Suprapubic skin (tissue), 4 donors: ENCODE data around the gene DEPDC1B. TPM values are rescaled to one million over a fixed set of nuclear protein-coding genes. Genes with fewer than 3 reads are reported as not detected.
"Not testable (repeated sequence)": the region's sequence is repeated elsewhere in the genome, so short reads cannot be mapped to it uniquely, and the experiment has no call there.

Source experiments
- DNase-seq, 2 donors: peaks; one replicate each; pipeline ENCODE4 v3.0.0-alpha.2; 2019; ENCODE audit warnings: low spot score in 2 of 2
- H3K27ac ChIP-seq: fragments of 200-600 bp; sonication (generic); one replicate; pipeline ENCODE4 v1.5.1; 2019
- H3K27me3 ChIP-seq: fragments of 200-600 bp; sonication (generic); one replicate; pipeline ENCODE4 v1.5.1; 2019
- H3K36me3 ChIP-seq: fragments of 200-600 bp; sonication (generic); one replicate; pipeline ENCODE4 v1.5.1; 2019
- H3K4me1 ChIP-seq: fragments of 200-600 bp; sonication (generic); one replicate; pipeline ENCODE4 v1.5.1; 2019
- H3K4me3 ChIP-seq: fragments of 200-600 bp; sonication (generic); one replicate; pipeline ENCODE4 v1.5.1; 2019; ENCODE audit warnings: mild to moderate bottlenecking
- H3K9me3 ChIP-seq: fragments of 200-600 bp; sonication (generic); one replicate; pipeline ENCODE4 v1.5.1; 2019
- CTCF ChIP-seq, 2 donors: fragments of 200-600 bp in 1 of 2; fragments of 450-650 bp in 1 of 2; sonication (generic) in 1 of 2; IDR thresholded peaks; one replicate each; pipeline ENCODE4 v1.5.1; 2016 to 2019; ENCODE audit warnings: antibody characterized with exemption in 2 of 2, mild to moderate bottlenecking in 1 of 2, moderate library complexity in 1 of 2
- EP300 ChIP-seq: sonication (generic); formaldehyde crosslinking; IDR thresholded peaks from one replicate; pipeline ENCODE4 v1.6.1; 2017; ENCODE audit warnings: antibody characterized with exemption
- POLR2A ChIP-seq, 2 donors: fragments of 450-650 bp; IDR thresholded peaks; one replicate each; pipeline ENCODE4 v1.6.1; 2017; ENCODE audit warnings: antibody characterized with exemption in 2 of 2, mild to moderate bottlenecking in 2 of 2, moderate library complexity in 2 of 2
- POLR2AphosphoS5 ChIP-seq, 3 donors: sonication (generic); formaldehyde crosslinking; IDR thresholded peaks; one replicate each; pipeline ENCODE4 v1.6.1; 2017; ENCODE audit warnings: antibody characterized with exemption in 3 of 3
- WGBS: methylation state at CpG from one replicate; pipeline ENCODE4 v1.1.5; 2018; 5-methylcytosine and 5-hydroxymethylcytosine counted together
- total RNA-seq, 4 donors: library from RNA; depleted of rRNA; stranded (reverse); fragments of >200 nt; gene quantifications; one replicate each; pipeline ENCODE4 v1.1.0, GENCODE V29; 2016

The DEPDC1B gene
- total RNA-seq, 4 donors from 2014 or later: 4.8 to 5.8 (median 5.2) TPM

GRCh38 chr5:60598424-60598823, 101.5 kb downstream of the DEPDC1B start:
- H3K4me1 ChIP-seq: no peaks in the 10 kb centered on the region
- no peaks in the 10 kb centered on the region for H3K36me3 ChIP-seq
- H3K27me3 ChIP-seq: no peaks in the 10 kb centered on the region
- TF ChIP-seq CTCF (IDR thresholded peaks at IDR 0.05) (no peak), POLR2AphosphoS5 (IDR thresholded peaks at IDR 0.05) (no peak), POLR2A (IDR thresholded peaks at IDR 0.05) (no peak)
- no peaks in the 10 kb centered on the region for H3K9me3 ChIP-seq
- H3K4me3 ChIP-seq: no peak overlapping the region
- no peak for DNase-seq
- H3K27ac ChIP-seq: no peak overlapping the region
- 79% methylated on average over 4 of the region's 4 CpGs for WGBS

GRCh38 chr5:60597572-60598320, 102.2 kb downstream of the DEPDC1B start:
- DNase-seq: no peak
- 38% methylated on average over 3 of the region's 3 CpGs for WGBS
- no peak overlapping the region for H3K4me3 ChIP-seq

GRCh38 chr5:60594715-60595477, 105.1 kb downstream of the DEPDC1B start:
- no peak for DNase-seq

More at GRCh38 chr5:60597572-60598320, 102.2 kb downstream of the DEPDC1B start:
- no peaks in the 10 kb centered on the region for H3K9me3 ChIP-seq
- no peak overlapping the region for H3K27ac ChIP-seq
- H3K36me3 ChIP-seq: no peaks in the 10 kb centered on the region
- no peaks in the 10 kb centered on the region for H3K4me1 ChIP-seq
- no peaks in the 10 kb centered on the region for H3K27me3 ChIP-seq
- TF ChIP-seq POLR2AphosphoS5 (IDR thresholded peaks at IDR 0.05): no peak
- no peak for TF ChIP-seq POLR2A (IDR thresholded peaks at IDR 0.05)
- TF ChIP-seq EP300: no peak
- no peak for TF ChIP-seq CTCF (IDR thresholded peaks at IDR 0.05)

GRCh38 chr5:60590172-60590571, 109.8 kb downstream of the DEPDC1B start:
- TF ChIP-seq EP300: no peak
- no peak for TF ChIP-seq POLR2AphosphoS5 (IDR thresholded peaks at IDR 0.05)
- TF ChIP-seq POLR2A (IDR thresholded peaks at IDR 0.05): no peak
- no peak for TF ChIP-seq CTCF (IDR thresholded peaks at IDR 0.05)
- no peaks in the 10 kb centered on the region for H3K36me3 ChIP-seq
- WGBS: 93% methylated on average over 2 of the region's 2 CpGs
- H3K4me3 ChIP-seq: no peak overlapping the region
- no peaks in the 10 kb centered on the region for H3K9me3 ChIP-seq
- no peaks in the 10 kb centered on the region for H3K27me3 ChIP-seq
- DNase-seq: no peak
- no peak overlapping the region for H3K27ac ChIP-seq
- no peaks in the 10 kb centered on the region for H3K4me1 ChIP-seq

More at GRCh38 chr5:60594715-60595477, 105.1 kb downstream of the DEPDC1B start:
- Histone ChIP-seq H3K27ac (no peak overlapping the region), H3K4me3 (no peak overlapping the region), H3K27me3 (no peaks in the 10 kb centered on the region), H3K36me3 (no peaks in the 10 kb centered on the region), H3K4me1 (no peaks in the 10 kb centered on the region), H3K9me3 (no peaks in the 10 kb centered on the region)
- TF ChIP-seq CTCF (IDR thresholded peaks at IDR 0.05): no peak
- TF ChIP-seq POLR2AphosphoS5 (IDR thresholded peaks at IDR 0.05): no peak
- TF ChIP-seq POLR2A (IDR thresholded peaks at IDR 0.05): no peak
- no peak for TF ChIP-seq EP300
- 87% methylated on average over 4 of the region's 4 CpGs for WGBS

- H3K27me3 ChIP-seq, H3K27ac ChIP-seq, H3K9me3 ChIP-seq, H3K4me1 ChIP-seq, H3K4me3 ChIP-seq, DNase-seq, H3K36me3 ChIP-seq: not testable (repeated sequence)
- WGBS: 92% methylated on average over 6 of the region's 6 CpGs
These were observed 112.7 kb downstream of the DEPDC1B start for GRCh38 chr5:60587312-60587711.
